Subcutaneous abdominal adipose tissue (tissue), 5 donors: ENCODE results near the gene MAFB.

Experiments used
- H3K27ac ChIP-seq: one replicate; pipeline ENCODE4 v1.7.0; 2013; ENCODE audit warnings: low read depth, mild to moderate bottlenecking, inconsistent platforms, low read length, moderate library complexity
- H3K27me3 ChIP-seq, 5 donors: one replicate each; pipeline ENCODE4 v1.7.0; 2013; ENCODE audit warnings: low read length in 5 of 5, inconsistent platforms in 1 of 5; ENCODE audit not compliant: control insufficient read depth in 5 of 5, insufficient read depth in 4 of 5
- H3K36me3 ChIP-seq, 5 donors: one replicate each; pipeline ENCODE4 v1.7.0; 2013; ENCODE audit warnings: low read length in 5 of 5; ENCODE audit not compliant: control insufficient read depth in 5 of 5, insufficient read depth in 5 of 5
- H3K4me1 ChIP-seq, 5 donors: one replicate each; pipeline ENCODE4 v1.7.0; 2013; ENCODE audit warnings: low read length in 5 of 5, mild to moderate bottlenecking in 3 of 5, moderate library complexity in 1 of 5; ENCODE audit not compliant: control insufficient read depth in 5 of 5, insufficient read depth in 5 of 5
- H3K4me3 ChIP-seq, 5 donors: one replicate each; pipeline ENCODE4 v1.7.0; 2013; ENCODE audit warnings: low read length in 5 of 5, low read depth in 1 of 5
- H3K9ac ChIP-seq, 5 donors: one replicate each; pipeline ENCODE4 v1.7.0; 2013; ENCODE audit warnings: low read length in 5 of 5, mild to moderate bottlenecking in 4 of 5, moderate library complexity in 3 of 5
- H3K9me3 ChIP-seq, 5 donors: one replicate each; pipeline ENCODE4 v1.7.0; 2013; ENCODE audit warnings: low read length in 5 of 5; ENCODE audit not compliant: control insufficient read depth in 5 of 5
- donor health status: healthy.
- donor health status: healthy.
- donor health status: healthy.
- donor health status: healthy.
- donor health status: healthy.

Gene MAFB

GRCh38 chr20:40683894-40684268, 5.2 kb downstream of the MAFB start:
- Histone ChIP-seq H3K9ac (peak overlapping the region in 1 of 5 donors; percentile 7), H3K4me3 (peak overlapping the region; percentile 89 to 99 (median 95)), H3K36me3 (peaks cover 0 to 18% (median 5%) of the 10 kb centered on the region in 5 donors), H3K27me3 (no peaks in the 10 kb centered on the region), H3K27ac (peak overlapping the region; percentile 62), H3K4me1 (peaks cover 16 to 73% (median 57%) of the 10 kb centered on the region in 5 donors), H3K9me3 (no peaks in the 10 kb centered on the region)

- Histone ChIP-seq H3K36me3 (peaks cover 0 to 18% (median 5%) of the 10 kb centered on the region in 5 donors), H3K27ac (peak overlapping the region; percentile 62), H3K9ac (peak overlapping the region in 3 of 5 donors; percentile 7 to 42 (median 24)), H3K27me3 (no peaks in the 10 kb centered on the region), H3K4me1 (peaks cover 16 to 69% (median 54%) of the 10 kb centered on the region in 5 donors), H3K4me3 (peak overlapping the region; percentile 89 to 99 (median 95)), H3K9me3 (no peaks in the 10 kb centered on the region)
These were observed 5.7 kb downstream of the MAFB start for GRCh38 chr20:40683221-40683893.

GRCh38 chr20:40682104-40682981, 6.7 kb downstream of the MAFB start:
- H3K27ac ChIP-seq = peak overlapping the region; percentile 62
- no peaks in the 10 kb centered on the region for H3K9me3 ChIP-seq
- H3K4me3 ChIP-seq = peak overlapping the region; percentile 37 to 97 (median 94)
- peaks cover 16 to 61% (median 52%) of the 10 kb centered on the region in 5 donors for H3K4me1 ChIP-seq
- H3K27me3 ChIP-seq = no peaks in the 10 kb centered on the region
- peaks cover 0 to 18% (median 5%) of the 10 kb centered on the region in 5 donors for H3K36me3 ChIP-seq
- H3K9ac ChIP-seq = peak overlapping the region in 2 of 5 donors; percentile 24 to 29

DNA sequence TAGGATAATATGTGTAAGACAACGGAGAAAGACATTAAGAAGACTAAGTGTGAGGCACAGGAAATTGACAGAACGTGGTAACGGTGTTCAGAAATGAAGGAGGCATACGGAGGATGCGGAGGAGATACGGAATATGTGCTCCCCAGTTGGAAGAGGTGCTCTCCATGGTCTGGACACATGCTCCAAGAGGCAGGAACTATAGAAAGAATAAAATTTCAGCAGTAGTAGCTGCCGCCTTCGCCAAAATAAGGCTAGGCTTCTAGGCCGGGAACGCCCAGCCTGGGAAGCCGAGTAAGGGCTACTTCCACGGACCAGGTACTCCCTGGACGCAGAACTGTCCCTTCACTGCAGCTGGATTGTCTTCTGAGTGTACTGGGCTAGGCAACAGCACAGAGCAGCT, 7.4 kb downstream of the MAFB start:
- no peaks in the 10 kb centered on the region for H3K9me3 ChIP-seq
- H3K4me1 ChIP-seq = peaks cover 16 to 55% (median 50%) of the 10 kb centered on the region in 5 donors
- peak overlapping the region; percentile 62 for H3K27ac ChIP-seq
- peaks cover 0 to 18% (median 5%) of the 10 kb centered on the region in 5 donors for H3K36me3 ChIP-seq
- no peak overlapping the region for H3K4me3 ChIP-seq
- no peak overlapping the region for H3K9ac ChIP-seq
- no peaks in the 10 kb centered on the region for H3K27me3 ChIP-seq

GRCh38 chr20:40681165-40681564, 7.9 kb downstream of the MAFB start:
- no peak overlapping the region for H3K9ac ChIP-seq
- H3K36me3 ChIP-seq = peaks cover 0 to 18% (median 5%) of the 10 kb centered on the region in 5 donors
- H3K4me1 ChIP-seq = peaks cover 16 to 50% (median 45%) of the 10 kb centered on the region in 5 donors
- no peaks in the 10 kb centered on the region for H3K9me3 ChIP-seq
- no peak overlapping the region for H3K4me3 ChIP-seq
- no peak overlapping the region for H3K27ac ChIP-seq
- H3K27me3 ChIP-seq = no peaks in the 10 kb centered on the region

DNA sequence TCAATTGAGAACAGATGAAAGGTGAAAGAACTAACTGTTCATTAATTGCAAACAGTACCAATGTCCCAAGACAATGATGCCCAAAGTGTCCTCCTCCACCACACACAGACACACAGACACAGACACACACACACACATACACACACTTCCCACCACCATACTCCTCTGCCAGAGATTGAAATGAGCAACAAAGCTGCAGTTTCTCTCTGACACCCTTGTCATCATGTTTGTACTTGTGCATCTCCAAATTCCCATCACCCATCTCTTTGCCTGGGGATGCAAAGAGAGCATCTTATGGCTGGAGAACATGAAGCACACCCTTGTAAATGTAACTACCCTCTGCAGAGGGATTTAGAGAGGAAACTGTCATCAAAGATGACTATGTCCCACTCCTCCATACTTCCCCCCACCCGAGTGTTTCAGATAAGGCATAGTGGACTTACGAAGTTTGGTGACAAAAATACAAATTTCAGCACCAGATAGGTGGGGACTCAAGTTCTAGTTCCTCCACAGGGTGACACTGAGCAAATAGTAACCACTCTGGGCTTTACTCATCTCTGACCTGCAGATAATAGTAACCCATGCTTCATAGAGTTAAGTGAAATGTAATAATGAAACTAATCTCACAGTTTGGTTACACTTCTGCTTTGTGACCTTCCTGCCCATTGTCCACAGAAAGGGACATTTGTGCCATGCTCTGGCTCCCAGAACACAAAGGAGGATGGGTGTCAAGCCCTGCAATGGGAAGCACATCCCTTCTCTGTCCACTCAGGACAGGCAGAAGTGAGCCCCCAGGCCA, 8.7 kb downstream of the MAFB start:
- Histone ChIP-seq H3K9ac (no peak overlapping the region), H3K27me3 (no peaks in the 10 kb centered on the region), H3K4me3 (no peak overlapping the region), H3K27ac (no peak overlapping the region), H3K9me3 (no peaks in the 10 kb centered on the region), H3K4me1 (peaks cover 14 to 45% (median 39%) of the 10 kb centered on the region in 5 donors), H3K36me3 (peaks cover 0 to 16% (median 5%) of the 10 kb centered on the region in 5 donors)

DNA sequence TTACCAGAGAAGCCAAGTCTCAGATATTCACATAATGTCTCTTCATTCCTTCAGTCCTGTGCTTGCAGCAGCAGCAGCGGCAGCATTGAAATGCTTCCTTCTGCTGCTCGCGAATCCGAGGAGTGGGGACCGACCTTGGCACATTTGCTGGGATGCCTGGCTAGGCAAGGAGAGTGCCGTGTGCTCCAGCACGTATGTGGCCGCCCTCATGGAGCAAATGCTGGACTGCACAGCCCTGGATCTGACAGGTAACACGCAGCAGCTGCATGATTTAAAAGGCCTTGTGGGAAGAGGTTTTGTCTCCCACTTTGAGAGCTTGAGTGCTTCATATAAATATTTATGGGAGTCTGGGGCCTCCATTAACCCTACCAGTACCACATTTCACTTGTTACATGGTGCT, 9.9 kb downstream of the MAFB start:
- H3K4me1 ChIP-seq = peaks cover 7 to 34% (median 27%) of the 10 kb centered on the region in 5 donors
- H3K27me3 ChIP-seq = no peaks in the 10 kb centered on the region
- no peak overlapping the region for H3K4me3 ChIP-seq
- H3K36me3 ChIP-seq = peaks cover 0 to 5% (median 0%) of the 10 kb centered on the region in 5 donors
- H3K27ac ChIP-seq = no peak overlapping the region
- H3K9me3 ChIP-seq = no peaks in the 10 kb centered on the region
- H3K9ac ChIP-seq = no peak overlapping the region

GRCh38 chr20:40678286-40678875, 10.7 kb downstream of the MAFB start:
- H3K4me1 ChIP-seq = peaks cover 5 to 26% (median 19%) of the 10 kb centered on the region in 5 donors
- H3K9me3 ChIP-seq = no peaks in the 10 kb centered on the region
- no peak overlapping the region for H3K4me3 ChIP-seq
- H3K27me3 ChIP-seq = no peaks in the 10 kb centered on the region
- no peak overlapping the region for H3K27ac ChIP-seq
- no peak overlapping the region for H3K9ac ChIP-seq
- no peaks in the 10 kb centered on the region for H3K36me3 ChIP-seq

DNA sequence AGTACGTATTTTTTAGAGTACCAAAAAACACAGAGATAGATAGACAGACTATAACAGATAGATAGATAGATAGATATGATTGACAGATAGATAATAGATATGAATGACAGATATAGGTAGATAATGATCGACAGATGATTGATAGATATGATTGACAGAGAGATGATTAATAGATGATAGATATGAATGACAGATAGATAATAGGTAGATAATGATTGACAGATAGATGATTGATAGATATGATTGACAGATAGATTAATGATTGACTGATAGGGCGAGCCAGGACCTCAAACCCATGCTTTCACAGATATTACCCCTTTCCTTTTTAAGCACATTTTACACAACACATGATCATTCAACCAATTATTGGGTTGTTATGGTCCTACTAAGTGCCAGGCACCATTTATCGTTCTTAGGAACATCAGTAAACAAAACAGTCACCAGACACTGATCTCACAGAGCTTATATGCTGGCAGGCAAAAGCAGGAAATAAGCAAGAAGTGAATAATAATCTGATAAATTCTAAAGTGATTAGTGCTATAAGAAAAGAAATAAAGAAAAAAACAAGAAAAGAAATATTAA, 11.6 kb downstream of the MAFB start:
- Histone ChIP-seq H3K4me1 (peaks cover 5 to 17% (median 14%) of the 10 kb centered on the region in 5 donors), H3K9me3 (no peaks in the 10 kb centered on the region), H3K27me3 (no peaks in the 10 kb centered on the region)

More for the DNA sequence above, 11.6 kb downstream of the MAFB start:
- Histone ChIP-seq H3K9ac (no peak overlapping the region), H3K36me3 (no peaks in the 10 kb centered on the region), H3K27ac (no peak overlapping the region), H3K4me3 (no peak overlapping the region)
